K562 (cell line): Measurements from ENCODE around the gene PRPF8.

Experiments used
- CBFB ChIP-seq: sonication (generic); formaldehyde crosslinking; IDR thresholded peaks from 2 replicates; pipeline ENCODE4 v1.4.0; 2020; ENCODE audit warnings: mild to moderate bottlenecking, missing genetic modification reagents
- EZH2 ChIP-seq: IDR thresholded peaks from 2 replicates; pipeline ENCODE4 v1.6.1; 2012; ENCODE audit warnings: low read depth, mild to moderate bottlenecking, inconsistent platforms, low read length, borderline replicate concordance
- FOSL1 ChIP-seq: fragments of 200-800 bp; sonication (Bioruptor generic); conservative IDR thresholded peaks from 2 replicates; pipeline ENCODE4 v1.6.1; 2016; ENCODE audit warnings: missing genetic modification characterization, missing compliant biosample characterization
- HMG20A ChIP-seq: fragments of 450-650 bp; formaldehyde crosslinking; conservative IDR thresholded peaks from 2 replicates; pipeline ENCODE4 v1.4.0; 2020; ENCODE audit warnings: mild to moderate bottlenecking, mixed read lengths
- NFYB ChIP-seq: IDR thresholded peaks from 2 replicates; pipeline ENCODE4 v1.6.1; 2011; ENCODE audit warnings: mild to moderate bottlenecking, moderate library complexity; ENCODE audit not compliant: insufficient read length; ENCODE audit errors: extremely low read depth
- POLR2A ChIP-seq: fragments of 450-650 bp; conservative IDR thresholded peaks from 2 replicates; pipeline ENCODE4 v1.6.1; 2016
- POLR2H ChIP-seq: IDR thresholded peaks from 2 replicates; pipeline ENCODE4 v1.6.1; 2016; ENCODE audit warnings: missing genetic modification characterization, low read depth, mild to moderate bottlenecking, control low read depth, missing compliant biosample characterization, moderate library complexity
- RFX5 ChIP-seq: IDR thresholded peaks from 2 replicates; pipeline ENCODE4 v1.6.1; 2011; ENCODE audit warnings: low read depth, mild to moderate bottlenecking, improper control_type of control experiment, low read length
- RREB1 ChIP-seq: fragments of 250-450 bp; sonication (Bioruptor Pico); IDR thresholded peaks from 2 replicates; pipeline ENCODE4 v1.4.0; 2020
- TEAD2 ChIP-seq: fragments of 450-650 bp; IDR thresholded peaks from 2 replicates; pipeline ENCODE4 v1.6.1; 2016; ENCODE audit warnings: missing genetic modification characterization, control low read depth, missing compliant biosample characterization
- ZNF146 ChIP-seq: IDR thresholded peaks from one replicate; pipeline ENCODE4 v1.6.1; 2018; ENCODE audit warnings: missing compliant biosample characterization; ENCODE audit not compliant: unreplicated experiment
- ZNF79 ChIP-seq: fragments of 250-450 bp; sonication (Bioruptor Pico); IDR thresholded peaks from 2 replicates; pipeline ENCODE4 v1.4.0; 2020; ENCODE audit warnings: low read depth, mild to moderate bottlenecking, moderate library complexity
- TF ChIP-seq, protein P1 (sequence below): sonication (generic); formaldehyde crosslinking; IDR thresholded peaks from 2 replicates; pipeline ENCODE4 v1.8.0; 2022; ENCODE audit warnings: missing genetic modification reagents, mild to moderate bottlenecking, borderline replicate concordance
- TF ChIP-seq, protein P2 (sequence below), 3 experiments: IDR thresholded peaks in 2 of 3; conservative IDR thresholded peaks in 1 of 3; 2 replicates each; pipeline ENCODE4 v1.5.1; 2011 to 2012; ENCODE audit warnings: low read length in 3 of 3, mild to moderate bottlenecking in 3 of 3, control low read depth in 2 of 3, improper control_type of control experiment in 1 of 3, inconsistent platforms in 1 of 3, low read depth in 1 of 3, mixed read lengths in 1 of 3, moderate library complexity in 1 of 3; ENCODE audit not compliant: insufficient read depth in 2 of 3

- TF ChIP-seq FOSL1 (tag), result no peak
- TF ChIP-seq, protein P1, sequence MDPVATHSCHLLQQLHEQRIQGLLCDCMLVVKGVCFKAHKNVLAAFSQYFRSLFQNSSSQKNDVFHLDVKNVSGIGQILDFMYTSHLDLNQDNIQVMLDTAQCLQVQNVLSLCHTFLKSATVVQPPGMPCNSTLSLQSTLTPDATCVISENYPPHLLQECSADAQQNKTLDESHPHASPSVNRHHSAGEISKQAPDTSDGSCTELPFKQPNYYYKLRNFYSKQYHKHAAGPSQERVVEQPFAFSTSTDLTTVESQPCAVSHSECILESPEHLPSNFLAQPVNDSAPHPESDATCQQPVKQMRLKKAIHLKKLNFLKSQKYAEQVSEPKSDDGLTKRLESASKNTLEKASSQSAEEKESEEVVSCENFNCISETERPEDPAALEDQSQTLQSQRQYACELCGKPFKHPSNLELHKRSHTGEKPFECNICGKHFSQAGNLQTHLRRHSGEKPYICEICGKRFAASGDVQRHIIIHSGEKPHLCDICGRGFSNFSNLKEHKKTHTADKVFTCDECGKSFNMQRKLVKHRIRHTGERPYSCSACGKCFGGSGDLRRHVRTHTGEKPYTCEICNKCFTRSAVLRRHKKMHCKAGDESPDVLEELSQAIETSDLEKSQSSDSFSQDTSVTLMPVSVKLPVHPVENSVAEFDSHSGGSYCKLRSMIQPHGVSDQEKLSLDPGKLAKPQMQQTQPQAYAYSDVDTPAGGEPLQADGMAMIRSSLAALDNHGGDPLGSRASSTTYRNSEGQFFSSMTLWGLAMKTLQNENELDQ (CRISPR knock-in tag), result no peak
- TF ChIP-seq HMG20A, result no peak
- no peak for TF ChIP-seq CBFB (CRISPR knock-in tag)
- no peak for TF ChIP-seq NFYB
- no peak for TF ChIP-seq RREB1 (CRISPR knock-in tag)
- no peak for TF ChIP-seq ZNF79 (CRISPR knock-in tag)
- no peak for TF ChIP-seq RFX5
- TF ChIP-seq POLR2A, result no peak
- no peak for TF ChIP-seq POLR2H (tag)
- no peak for TF ChIP-seq TEAD2 (tag)
- no peak for TF ChIP-seq EZH2
- no peak for TF ChIP-seq ZNF146 (CRISPR knock-in tag)
- TF ChIP-seq, protein P2, sequence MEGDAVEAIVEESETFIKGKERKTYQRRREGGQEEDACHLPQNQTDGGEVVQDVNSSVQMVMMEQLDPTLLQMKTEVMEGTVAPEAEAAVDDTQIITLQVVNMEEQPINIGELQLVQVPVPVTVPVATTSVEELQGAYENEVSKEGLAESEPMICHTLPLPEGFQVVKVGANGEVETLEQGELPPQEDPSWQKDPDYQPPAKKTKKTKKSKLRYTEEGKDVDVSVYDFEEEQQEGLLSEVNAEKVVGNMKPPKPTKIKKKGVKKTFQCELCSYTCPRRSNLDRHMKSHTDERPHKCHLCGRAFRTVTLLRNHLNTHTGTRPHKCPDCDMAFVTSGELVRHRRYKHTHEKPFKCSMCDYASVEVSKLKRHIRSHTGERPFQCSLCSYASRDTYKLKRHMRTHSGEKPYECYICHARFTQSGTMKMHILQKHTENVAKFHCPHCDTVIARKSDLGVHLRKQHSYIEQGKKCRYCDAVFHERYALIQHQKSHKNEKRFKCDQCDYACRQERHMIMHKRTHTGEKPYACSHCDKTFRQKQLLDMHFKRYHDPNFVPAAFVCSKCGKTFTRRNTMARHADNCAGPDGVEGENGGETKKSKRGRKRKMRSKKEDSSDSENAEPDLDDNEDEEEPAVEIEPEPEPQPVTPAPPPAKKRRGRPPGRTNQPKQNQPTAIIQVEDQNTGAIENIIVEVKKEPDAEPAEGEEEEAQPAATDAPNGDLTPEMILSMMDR (IDR thresholded peaks at IDR 0.05 in 2 of 3, conservative IDR thresholded peaks at IDR 0.05 in 1 of 3; ENCODE audit: insufficient read depth in 2 of 3, low read depth in 1 of 3, low read length in 3 of 3), result no peak
Observed at GRCh38 chr17:1646199-1646875, 38.3 kb downstream of the PRPF8 start.
